Measurements from ENCODE around the gene TMEM167B.

Gene TMEM167B

DNA sequence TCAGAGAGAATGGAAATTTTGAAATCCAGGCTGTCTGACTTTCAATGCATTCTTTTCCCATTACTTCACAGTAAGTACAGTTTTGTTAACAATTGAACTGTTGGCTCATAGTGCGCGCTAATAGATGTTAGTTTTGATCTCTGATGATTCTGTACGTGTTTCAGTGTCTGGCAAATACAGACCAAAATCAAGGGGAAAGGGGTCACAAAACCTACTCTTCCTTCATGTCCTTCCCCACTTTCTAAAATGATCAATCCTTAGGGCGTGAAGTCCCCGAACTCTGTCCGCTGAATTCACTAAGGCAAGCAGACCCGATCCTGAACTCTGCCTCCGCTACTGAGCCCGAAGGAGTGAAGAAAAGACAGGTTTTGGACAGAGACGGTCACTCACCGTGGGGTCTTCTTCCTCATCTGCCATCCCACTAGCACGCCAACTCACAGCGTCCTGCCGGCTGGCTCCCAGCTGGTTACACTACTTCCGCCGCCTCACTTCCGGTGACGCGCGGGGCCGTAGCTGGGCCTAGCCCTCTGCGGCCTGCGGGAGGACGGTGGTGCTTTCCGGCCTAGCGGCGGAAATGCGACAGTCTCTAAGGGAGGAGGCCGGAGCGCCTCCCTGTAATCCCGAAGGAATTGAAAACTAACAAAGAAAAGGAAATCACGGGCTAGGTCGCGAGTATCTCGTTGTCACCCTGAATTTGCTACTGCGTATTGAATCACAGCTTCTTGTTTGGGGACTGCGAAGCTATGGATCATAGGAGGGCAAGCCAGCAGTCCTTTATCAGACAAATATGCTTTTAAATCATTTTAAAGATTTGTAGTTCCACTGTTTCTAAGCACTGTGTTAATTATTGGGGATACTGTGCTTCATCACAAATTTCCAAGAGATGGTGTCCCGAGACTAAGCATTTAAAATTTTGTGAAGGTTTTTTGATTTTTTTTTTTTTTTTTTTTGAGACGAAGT is 14.8 kb upstream of the TMEM167B start, which contains the start of gene TAF13:
TAF13 (minus strand) TSS at position 473 of the 960 bp plus-strand sequence; CDS start at position 417, 56 bp downstream.
- peak within 1 kb of the TSS; percentile 81 for H3K4me2 ChIP-seq (ENCODE audit: low read length)
- no peaks in the 10 kb centered on the region for H3K9me3 ChIP-seq (ENCODE audit: control insufficient read depth, insufficient read depth, low read length)
- H3K9me2 ChIP-seq (replicated peaks; ENCODE audit: control insufficient read depth, low read length): no peaks in the 10 kb centered on the region
- H3K4me1 ChIP-seq (ENCODE audit: control insufficient read depth, low read length): peaks cover 27% of the 10 kb centered on the region
- TF ChIP-seq, protein P1, sequence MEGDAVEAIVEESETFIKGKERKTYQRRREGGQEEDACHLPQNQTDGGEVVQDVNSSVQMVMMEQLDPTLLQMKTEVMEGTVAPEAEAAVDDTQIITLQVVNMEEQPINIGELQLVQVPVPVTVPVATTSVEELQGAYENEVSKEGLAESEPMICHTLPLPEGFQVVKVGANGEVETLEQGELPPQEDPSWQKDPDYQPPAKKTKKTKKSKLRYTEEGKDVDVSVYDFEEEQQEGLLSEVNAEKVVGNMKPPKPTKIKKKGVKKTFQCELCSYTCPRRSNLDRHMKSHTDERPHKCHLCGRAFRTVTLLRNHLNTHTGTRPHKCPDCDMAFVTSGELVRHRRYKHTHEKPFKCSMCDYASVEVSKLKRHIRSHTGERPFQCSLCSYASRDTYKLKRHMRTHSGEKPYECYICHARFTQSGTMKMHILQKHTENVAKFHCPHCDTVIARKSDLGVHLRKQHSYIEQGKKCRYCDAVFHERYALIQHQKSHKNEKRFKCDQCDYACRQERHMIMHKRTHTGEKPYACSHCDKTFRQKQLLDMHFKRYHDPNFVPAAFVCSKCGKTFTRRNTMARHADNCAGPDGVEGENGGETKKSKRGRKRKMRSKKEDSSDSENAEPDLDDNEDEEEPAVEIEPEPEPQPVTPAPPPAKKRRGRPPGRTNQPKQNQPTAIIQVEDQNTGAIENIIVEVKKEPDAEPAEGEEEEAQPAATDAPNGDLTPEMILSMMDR (IDR thresholded peaks at IDR 0.05; ENCODE audit: low read depth, low read length, poor library complexity, severe bottlenecking): peak; percentile 7
- no peak for TF ChIP-seq EZH2phosphoT487 (IDR thresholded peaks at IDR 0.05; ENCODE audit: borderline replicate concordance, low read length)
- H3K4me3 ChIP-seq (ENCODE audit: low read length): peak within 1 kb of the TSS; percentile 92
- H3K36me3 ChIP-seq (ENCODE audit: control insufficient read depth, low read length): no peaks in the 10 kb centered on the region
- H3K27me3 ChIP-seq (ENCODE audit: control insufficient read depth, low read length): no peaks in the 10 kb centered on the region
- no peaks in the 10 kb centered on the region for H4K20me1 ChIP-seq (ENCODE audit: control insufficient read depth, insufficient read depth, low read depth, low read length)
- peak within 1 kb of the TSS; percentile 69 for H3K27ac ChIP-seq (ENCODE audit: low read depth, low read length)
- H3F3A ChIP-seq (ENCODE audit: control insufficient read depth, insufficient read depth): peaks cover 7% of the 10 kb centered on the region; the same call in 1 of the 2 replicates
- H3K79me2 ChIP-seq (ENCODE audit: control insufficient read depth, low read length): peaks cover 13% of the 10 kb centered on the region

DNA sequence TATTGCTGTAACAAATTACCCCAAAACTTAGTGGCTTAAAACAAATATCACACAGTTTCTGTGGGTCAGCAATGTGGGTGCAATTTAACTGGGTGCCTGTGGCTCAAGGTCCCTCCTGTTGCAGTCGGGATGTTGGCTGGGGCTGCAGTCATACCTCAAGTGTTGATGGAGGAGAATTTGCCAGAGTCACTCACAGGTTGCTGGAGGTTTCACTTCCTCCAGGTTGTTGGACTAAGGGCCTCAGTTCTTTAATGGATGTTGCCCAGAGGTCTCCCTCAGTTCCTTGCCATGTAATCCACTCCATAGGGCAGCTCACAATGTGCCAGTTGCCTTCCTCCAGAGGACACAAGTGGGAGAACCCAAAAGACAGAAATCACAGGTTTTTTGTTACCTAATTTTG is 12.2 kb upstream of the TMEM167B start:
- H3K4me1 ChIP-seq (ENCODE audit: control insufficient read depth, low read length): peaks cover 27% of the 10 kb centered on the region
- peaks cover 7% of the 10 kb centered on the region; the same call in 1 of the 2 replicates for H3F3A ChIP-seq (ENCODE audit: control insufficient read depth, insufficient read depth)
- H4K20me1 ChIP-seq (ENCODE audit: control insufficient read depth, insufficient read depth, low read depth, low read length): no peaks in the 10 kb centered on the region
- H3K36me3 ChIP-seq (ENCODE audit: control insufficient read depth, low read length): no peaks in the 10 kb centered on the region
- H3K9me2 ChIP-seq (replicated peaks; ENCODE audit: control insufficient read depth, low read length): no peaks in the 10 kb centered on the region
- peaks cover 13% of the 10 kb centered on the region for H3K79me2 ChIP-seq (ENCODE audit: control insufficient read depth, low read length)
- H3K4me3 ChIP-seq (ENCODE audit: low read length): no peak overlapping the region
- H3K4me2 ChIP-seq (ENCODE audit: low read length): 0 out of 2 replicates have a peak overlapping the region, but pooled peaks have one; percentile 20
- H3K27ac ChIP-seq (ENCODE audit: low read depth, low read length): no peak overlapping the region
- TF ChIP-seq, protein P1 (IDR thresholded peaks at IDR 0.05; ENCODE audit: low read depth, low read length, poor library complexity, severe bottlenecking): no peak
- no peak for TF ChIP-seq EZH2phosphoT487 (IDR thresholded peaks at IDR 0.05; ENCODE audit: borderline replicate concordance, low read length)
- H3K27me3 ChIP-seq (ENCODE audit: control insufficient read depth, low read length): no peaks in the 10 kb centered on the region
- no peaks in the 10 kb centered on the region for H3K9me3 ChIP-seq (ENCODE audit: control insufficient read depth, insufficient read depth, low read length)

DNA sequence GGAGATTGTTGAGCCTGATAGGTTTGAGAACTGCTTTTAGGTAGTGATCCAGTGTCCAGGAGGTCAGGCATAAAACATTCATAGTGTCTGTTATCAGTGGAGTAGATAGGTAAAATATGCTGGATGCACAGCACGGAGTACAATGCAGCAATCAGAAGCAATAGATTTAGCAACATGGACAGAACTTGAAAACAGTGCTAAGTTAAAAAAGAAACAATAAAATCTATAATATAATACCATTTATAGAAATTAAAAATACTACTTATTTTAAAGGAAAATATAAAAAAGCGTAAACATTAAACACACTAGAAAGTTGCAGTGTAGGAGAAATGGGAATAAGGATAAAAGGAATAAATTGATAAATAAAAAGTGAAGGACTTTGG is 11.3 kb upstream of the TMEM167B start:
- no peak overlapping the region for H3K4me3 ChIP-seq (ENCODE audit: low read length)
- TF ChIP-seq, protein P1 (IDR thresholded peaks at IDR 0.05; ENCODE audit: low read depth, low read length, poor library complexity, severe bottlenecking): no peak
- TF ChIP-seq EZH2phosphoT487 (IDR thresholded peaks at IDR 0.05; ENCODE audit: borderline replicate concordance, low read length): no peak
- H3K9me2 ChIP-seq (replicated peaks; ENCODE audit: control insufficient read depth, low read length): no peaks in the 10 kb centered on the region
- peaks cover 13% of the 10 kb centered on the region for H3K79me2 ChIP-seq (ENCODE audit: control insufficient read depth, low read length)
- no peaks in the 10 kb centered on the region for H4K20me1 ChIP-seq (ENCODE audit: control insufficient read depth, insufficient read depth, low read depth, low read length)
- H3K4me2 ChIP-seq (ENCODE audit: low read length): no peak overlapping the region
- peaks cover 7% of the 10 kb centered on the region; the same call in 1 of the 2 replicates for H3F3A ChIP-seq (ENCODE audit: control insufficient read depth, insufficient read depth)
- peaks cover 27% of the 10 kb centered on the region for H3K4me1 ChIP-seq (ENCODE audit: control insufficient read depth, low read length)
- H3K27ac ChIP-seq (ENCODE audit: low read depth, low read length): no peak overlapping the region
- H3K9me3 ChIP-seq (ENCODE audit: control insufficient read depth, insufficient read depth, low read length): no peaks in the 10 kb centered on the region
- no peaks in the 10 kb centered on the region for H3K36me3 ChIP-seq (ENCODE audit: control insufficient read depth, low read length)
- no peaks in the 10 kb centered on the region for H3K27me3 ChIP-seq (ENCODE audit: control insufficient read depth, low read length)

Measured in DOHH2 (cell line).